GM23338 (cell line): ENCODE results near the gene NTPCR.
"Not testable (repeated sequence)": the region's sequence is repeated elsewhere in the genome, so short reads cannot be mapped to it uniquely, and the experiment has no call there.

Experiments used
- CREB1 ChIP-seq: fragments of 250-450 bp; sonication (Bioruptor Pico); IDR thresholded peaks from 2 replicates; pipeline ENCODE4 v1.5.0; 2020; ENCODE audit warnings: low read depth, mild to moderate bottlenecking, moderate library complexity
- EZH2 ChIP-seq: fragments of 200-600 bp; sonication (generic); IDR thresholded peaks from one replicate; pipeline ENCODE4 v1.8.0; 2017; ENCODE audit warnings: antibody characterized with exemption, mild to moderate bottlenecking, low read depth; ENCODE audit not compliant: unreplicated experiment
- EZH2phosphoT487 ChIP-seq: fragments of 200-600 bp; sonication (generic); IDR thresholded peaks from one replicate; pipeline ENCODE4 v1.8.1; 2018; ENCODE audit warnings: antibody characterized with exemption; ENCODE audit not compliant: unreplicated experiment
- JUNB ChIP-seq: IDR thresholded peaks from one replicate; pipeline ENCODE4 v1.6.1; 2016; ENCODE audit warnings: antibody characterized with exemption; ENCODE audit not compliant: unreplicated experiment
- POLR2AphosphoS5 ChIP-seq: IDR thresholded peaks from 2 replicates; pipeline ENCODE4 v1.6.1; 2016; ENCODE audit warnings: antibody characterized with exemption, low read depth
- STAT1 ChIP-seq: IDR thresholded peaks from one replicate; pipeline ENCODE4 v1.6.1; 2016; ENCODE audit warnings: antibody characterized with exemption; ENCODE audit not compliant: unreplicated experiment
- ZNF114 ChIP-seq: fragments of 250-450 bp; sonication (Bioruptor Pico); IDR thresholded peaks from 2 replicates; pipeline ENCODE4 v1.5.0; 2020; ENCODE audit warnings: mild to moderate bottlenecking, moderate library complexity
- ZNF331 ChIP-seq: fragments of 250-450 bp; sonication (Bioruptor Pico); IDR thresholded peaks from 2 replicates; pipeline ENCODE4 v1.5.0; 2020; ENCODE audit warnings: low read depth, mild to moderate bottlenecking, moderate library complexity
- TF ChIP-seq, protein P1 (sequence below), 2 experiments: fragments of 200-600 bp in 1 of 2; sonication (generic) in 1 of 2; conservative IDR thresholded peaks; 2 replicates each; pipeline versions ENCODE4 v1.5.1 to v1.6.1; 2016 to 2017; ENCODE audit warnings: antibody characterized with exemption in 2 of 2, low read depth in 2 of 2, mild to moderate bottlenecking in 2 of 2, moderate library complexity in 1 of 2
- TF ChIP-seq, protein P2 (sequence below): IDR thresholded peaks from one replicate; pipeline ENCODE4 v1.6.1; 2018; ENCODE audit warnings: antibody characterized with exemption; ENCODE audit not compliant: unreplicated experiment
- TF ChIP-seq, protein P3 (sequence below): fragments of 250-450 bp; sonication (Bioruptor Pico); IDR thresholded peaks from 2 replicates; pipeline ENCODE4 v1.5.0; 2020; ENCODE audit warnings: mild to moderate bottlenecking, moderate library complexity

DNA sequence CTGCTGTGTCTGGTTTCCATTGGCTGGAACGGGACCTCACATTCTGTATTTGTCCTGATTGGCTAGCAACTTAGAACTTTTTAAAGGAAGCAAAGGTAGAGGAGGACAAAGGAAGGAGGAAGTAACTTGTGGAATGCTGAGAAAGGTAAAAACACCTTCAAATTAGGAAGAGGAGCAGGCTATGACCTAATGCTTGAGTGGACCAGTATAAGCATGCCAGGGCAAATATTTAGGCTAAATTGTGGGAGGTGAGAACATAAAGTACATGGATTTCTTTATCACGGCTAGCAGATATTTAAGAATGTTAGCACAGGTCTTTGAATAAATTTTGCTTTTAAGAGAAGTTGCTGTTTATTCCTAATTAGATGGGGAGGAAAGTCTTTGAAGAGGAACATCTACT is 36.1 kb upstream of the NTPCR start:
- TF ChIP-seq, protein P1, sequence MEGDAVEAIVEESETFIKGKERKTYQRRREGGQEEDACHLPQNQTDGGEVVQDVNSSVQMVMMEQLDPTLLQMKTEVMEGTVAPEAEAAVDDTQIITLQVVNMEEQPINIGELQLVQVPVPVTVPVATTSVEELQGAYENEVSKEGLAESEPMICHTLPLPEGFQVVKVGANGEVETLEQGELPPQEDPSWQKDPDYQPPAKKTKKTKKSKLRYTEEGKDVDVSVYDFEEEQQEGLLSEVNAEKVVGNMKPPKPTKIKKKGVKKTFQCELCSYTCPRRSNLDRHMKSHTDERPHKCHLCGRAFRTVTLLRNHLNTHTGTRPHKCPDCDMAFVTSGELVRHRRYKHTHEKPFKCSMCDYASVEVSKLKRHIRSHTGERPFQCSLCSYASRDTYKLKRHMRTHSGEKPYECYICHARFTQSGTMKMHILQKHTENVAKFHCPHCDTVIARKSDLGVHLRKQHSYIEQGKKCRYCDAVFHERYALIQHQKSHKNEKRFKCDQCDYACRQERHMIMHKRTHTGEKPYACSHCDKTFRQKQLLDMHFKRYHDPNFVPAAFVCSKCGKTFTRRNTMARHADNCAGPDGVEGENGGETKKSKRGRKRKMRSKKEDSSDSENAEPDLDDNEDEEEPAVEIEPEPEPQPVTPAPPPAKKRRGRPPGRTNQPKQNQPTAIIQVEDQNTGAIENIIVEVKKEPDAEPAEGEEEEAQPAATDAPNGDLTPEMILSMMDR (conservative IDR thresholded peaks at IDR 0.05; ENCODE audit: low read depth in 2 of 2): not testable (repeated sequence)
- TF ChIP-seq, protein P2, sequence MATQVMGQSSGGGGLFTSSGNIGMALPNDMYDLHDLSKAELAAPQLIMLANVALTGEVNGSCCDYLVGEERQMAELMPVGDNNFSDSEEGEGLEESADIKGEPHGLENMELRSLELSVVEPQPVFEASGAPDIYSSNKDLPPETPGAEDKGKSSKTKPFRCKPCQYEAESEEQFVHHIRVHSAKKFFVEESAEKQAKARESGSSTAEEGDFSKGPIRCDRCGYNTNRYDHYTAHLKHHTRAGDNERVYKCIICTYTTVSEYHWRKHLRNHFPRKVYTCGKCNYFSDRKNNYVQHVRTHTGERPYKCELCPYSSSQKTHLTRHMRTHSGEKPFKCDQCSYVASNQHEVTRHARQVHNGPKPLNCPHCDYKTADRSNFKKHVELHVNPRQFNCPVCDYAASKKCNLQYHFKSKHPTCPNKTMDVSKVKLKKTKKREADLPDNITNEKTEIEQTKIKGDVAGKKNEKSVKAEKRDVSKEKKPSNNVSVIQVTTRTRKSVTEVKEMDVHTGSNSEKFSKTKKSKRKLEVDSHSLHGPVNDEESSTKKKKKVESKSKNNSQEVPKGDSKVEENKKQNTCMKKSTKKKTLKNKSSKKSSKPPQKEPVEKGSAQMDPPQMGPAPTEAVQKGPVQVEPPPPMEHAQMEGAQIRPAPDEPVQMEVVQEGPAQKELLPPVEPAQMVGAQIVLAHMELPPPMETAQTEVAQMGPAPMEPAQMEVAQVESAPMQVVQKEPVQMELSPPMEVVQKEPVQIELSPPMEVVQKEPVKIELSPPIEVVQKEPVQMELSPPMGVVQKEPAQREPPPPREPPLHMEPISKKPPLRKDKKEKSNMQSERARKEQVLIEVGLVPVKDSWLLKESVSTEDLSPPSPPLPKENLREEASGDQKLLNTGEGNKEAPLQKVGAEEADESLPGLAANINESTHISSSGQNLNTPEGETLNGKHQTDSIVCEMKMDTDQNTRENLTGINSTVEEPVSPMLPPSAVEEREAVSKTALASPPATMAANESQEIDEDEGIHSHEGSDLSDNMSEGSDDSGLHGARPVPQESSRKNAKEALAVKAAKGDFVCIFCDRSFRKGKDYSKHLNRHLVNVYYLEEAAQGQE: not testable (repeated sequence)
- not testable (repeated sequence) for TF ChIP-seq CREB1 (CRISPR knock-in tag); POLR2AphosphoS5; ZNF114 (CRISPR knock-in tag); EZH2; STAT1; EZH2phosphoT487; JUNB; ZNF331 (CRISPR knock-in tag)
- TF ChIP-seq, protein P3, sequence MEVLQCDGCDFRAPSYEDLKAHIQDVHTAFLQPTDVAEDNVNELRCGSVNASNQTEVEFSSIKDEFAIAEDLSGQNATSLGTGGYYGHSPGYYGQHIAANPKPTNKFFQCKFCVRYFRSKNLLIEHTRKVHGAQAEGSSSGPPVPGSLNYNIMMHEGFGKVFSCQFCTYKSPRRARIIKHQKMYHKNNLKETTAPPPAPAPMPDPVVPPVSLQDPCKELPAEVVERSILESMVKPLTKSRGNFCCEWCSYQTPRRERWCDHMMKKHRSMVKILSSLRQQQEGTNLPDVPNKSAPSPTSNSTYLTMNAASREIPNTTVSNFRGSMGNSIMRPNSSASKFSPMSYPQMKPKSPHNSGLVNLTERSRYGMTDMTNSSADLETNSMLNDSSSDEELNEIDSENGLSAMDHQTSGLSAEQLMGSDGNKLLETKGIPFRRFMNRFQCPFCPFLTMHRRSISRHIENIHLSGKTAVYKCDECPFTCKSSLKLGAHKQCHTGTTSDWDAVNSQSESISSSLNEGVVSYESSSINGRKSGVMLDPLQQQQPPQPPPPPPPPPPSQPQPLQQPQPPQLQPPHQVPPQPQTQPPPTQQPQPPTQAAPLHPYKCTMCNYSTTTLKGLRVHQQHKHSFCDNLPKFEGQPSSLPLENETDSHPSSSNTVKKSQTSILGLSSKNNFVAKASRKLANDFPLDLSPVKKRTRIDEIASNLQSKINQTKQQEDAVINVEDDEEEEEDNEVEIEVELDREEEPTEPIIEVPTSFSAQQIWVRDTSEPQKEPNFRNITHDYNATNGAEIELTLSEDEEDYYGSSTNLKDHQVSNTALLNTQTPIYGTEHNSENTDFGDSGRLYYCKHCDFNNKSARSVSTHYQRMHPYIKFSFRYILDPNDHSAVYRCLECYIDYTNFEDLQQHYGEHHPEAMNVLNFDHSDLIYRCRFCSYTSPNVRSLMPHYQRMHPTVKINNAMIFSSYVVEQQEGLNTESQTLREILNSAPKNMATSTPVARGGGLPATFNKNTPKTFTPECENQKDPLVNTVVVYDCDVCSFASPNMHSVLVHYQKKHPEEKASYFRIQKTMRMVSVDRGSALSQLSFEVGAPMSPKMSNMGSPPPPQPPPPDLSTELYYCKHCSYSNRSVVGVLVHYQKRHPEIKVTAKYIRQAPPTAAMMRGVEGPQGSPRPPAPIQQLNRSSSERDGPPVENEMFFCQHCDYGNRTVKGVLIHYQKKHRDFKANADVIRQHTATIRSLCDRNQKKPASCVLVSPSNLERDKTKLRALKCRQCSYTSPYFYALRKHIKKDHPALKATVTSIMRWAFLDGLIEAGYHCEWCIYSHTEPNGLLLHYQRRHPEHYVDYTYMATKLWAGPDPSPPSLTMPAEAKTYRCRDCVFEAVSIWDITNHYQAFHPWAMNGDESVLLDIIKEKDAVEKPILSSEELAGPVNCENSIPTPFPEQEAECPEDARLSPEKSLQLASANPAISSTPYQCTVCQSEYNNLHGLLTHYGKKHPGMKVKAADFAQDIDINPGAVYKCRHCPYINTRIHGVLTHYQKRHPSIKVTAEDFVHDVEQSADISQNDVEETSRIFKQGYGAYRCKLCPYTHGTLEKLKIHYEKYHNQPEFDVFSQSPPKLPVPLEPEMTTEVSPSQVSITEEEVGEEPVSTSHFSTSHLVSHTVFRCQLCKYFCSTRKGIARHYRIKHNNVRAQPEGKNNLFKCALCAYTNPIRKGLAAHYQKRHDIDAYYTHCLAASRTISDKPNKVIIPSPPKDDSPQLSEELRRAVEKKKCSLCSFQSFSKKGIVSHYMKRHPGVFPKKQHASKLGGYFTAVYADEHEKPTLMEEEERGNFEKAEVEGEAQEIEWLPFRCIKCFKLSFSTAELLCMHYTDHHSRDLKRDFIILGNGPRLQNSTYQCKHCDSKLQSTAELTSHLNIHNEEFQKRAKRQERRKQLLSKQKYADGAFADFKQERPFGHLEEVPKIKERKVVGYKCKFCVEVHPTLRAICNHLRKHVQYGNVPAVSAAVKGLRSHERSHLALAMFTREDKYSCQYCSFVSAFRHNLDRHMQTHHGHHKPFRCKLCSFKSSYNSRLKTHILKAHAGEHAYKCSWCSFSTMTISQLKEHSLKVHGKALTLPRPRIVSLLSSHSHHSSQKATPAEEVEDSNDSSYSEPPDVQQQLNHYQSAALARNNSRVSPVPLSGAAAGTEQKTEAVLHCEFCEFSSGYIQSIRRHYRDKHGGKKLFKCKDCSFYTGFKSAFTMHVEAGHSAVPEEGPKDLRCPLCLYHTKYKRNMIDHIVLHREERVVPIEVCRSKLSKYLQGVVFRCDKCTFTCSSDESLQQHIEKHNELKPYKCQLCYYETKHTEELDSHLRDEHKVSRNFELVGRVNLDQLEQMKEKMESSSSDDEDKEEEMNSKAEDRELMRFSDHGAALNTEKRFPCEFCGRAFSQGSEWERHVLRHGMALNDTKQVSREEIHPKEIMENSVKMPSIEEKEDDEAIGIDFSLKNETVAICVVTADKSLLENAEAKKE (CRISPR knock-in tag): not testable (repeated sequence)
